HG02970 (cell line): ENCODE results near the gene LPAR6.
"Not testable (repeated sequence)": the region's sequence is repeated elsewhere in the genome, so short reads cannot be mapped to it uniquely, and the experiment has no call there.

ENCODE experiments used
- ATAC-seq: cut with Tn5 transposase; IDR thresholded peaks from one replicate; pipeline ENCODE4 v1.9.1; 2021; ENCODE audit warnings: mild to moderate bottlenecking, moderate library complexity, moderate number of reproducible peaks; ENCODE audit not compliant: unreplicated experiment, low FRiP score

LPAR6 gene, protein sequence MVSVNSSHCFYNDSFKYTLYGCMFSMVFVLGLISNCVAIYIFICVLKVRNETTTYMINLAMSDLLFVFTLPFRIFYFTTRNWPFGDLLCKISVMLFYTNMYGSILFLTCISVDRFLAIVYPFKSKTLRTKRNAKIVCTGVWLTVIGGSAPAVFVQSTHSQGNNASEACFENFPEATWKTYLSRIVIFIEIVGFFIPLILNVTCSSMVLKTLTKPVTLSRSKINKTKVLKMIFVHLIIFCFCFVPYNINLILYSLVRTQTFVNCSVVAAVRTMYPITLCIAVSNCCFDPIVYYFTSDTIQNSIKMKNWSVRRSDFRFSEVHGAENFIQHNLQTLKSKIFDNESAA

DNA sequence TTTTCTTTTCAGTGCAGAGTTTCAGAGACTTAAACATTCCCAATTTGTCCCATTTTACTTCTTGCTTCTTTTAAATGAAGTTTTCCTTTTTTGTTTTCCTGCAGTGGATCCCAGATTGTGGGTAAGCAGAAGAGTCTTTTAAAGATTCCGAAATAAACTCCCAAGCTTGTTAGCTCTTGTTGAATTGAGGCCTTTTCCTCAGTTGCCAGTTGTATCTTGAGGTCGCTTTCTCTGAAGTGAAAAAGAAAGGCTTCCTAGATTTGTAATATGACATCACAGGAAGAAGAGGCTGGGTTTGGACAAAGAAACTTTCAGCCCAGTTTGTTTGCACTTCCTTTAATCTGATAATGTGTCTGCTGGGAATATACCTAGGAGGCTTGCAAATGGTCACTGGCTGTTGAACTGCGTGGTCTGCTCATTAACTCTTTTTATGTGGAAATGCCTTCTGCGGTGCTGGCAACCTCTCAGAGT lies at the start of gene LPAR6:
LPAR6 (minus strand) TSS at position 233 of the 471 bp plus-strand sequence. CDS start 690 bp downstream, outside the sequence.
- no peak for ATAC-seq

DNA sequence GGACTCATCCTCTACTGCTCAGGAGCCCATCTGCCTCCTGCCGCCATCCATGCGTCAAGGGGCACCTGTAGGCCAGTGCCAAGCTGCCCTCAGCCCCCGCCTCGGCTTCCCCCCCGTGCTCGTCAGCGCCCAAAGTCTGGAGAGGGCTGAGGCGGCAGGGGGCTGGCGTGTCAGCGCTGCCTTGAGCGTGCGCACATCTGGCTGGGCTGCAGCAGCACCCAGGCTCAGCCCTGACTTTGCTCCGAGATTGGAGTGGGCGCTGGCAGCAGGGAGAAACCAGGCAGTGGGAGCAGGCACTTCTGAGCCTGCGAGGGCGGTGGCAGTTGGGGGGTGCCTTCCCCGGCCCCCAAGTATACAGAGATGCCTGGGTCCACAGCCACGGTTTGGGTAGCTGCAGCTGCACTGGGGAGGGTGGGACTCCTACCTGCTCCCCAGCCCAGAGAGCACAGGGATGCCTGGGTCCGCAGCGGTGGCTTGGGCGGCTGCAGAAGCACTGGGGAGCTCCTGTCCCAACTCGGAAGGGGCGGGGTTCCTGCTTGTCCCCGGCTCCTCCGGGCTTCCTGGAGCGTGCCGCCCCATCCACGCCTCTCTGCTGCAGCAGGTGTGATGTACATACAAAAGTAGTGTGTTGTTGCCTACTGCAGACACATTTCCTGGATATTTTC lies 44.8 kb upstream of the LPAR6 start:
- no peak for ATAC-seq

DNA sequence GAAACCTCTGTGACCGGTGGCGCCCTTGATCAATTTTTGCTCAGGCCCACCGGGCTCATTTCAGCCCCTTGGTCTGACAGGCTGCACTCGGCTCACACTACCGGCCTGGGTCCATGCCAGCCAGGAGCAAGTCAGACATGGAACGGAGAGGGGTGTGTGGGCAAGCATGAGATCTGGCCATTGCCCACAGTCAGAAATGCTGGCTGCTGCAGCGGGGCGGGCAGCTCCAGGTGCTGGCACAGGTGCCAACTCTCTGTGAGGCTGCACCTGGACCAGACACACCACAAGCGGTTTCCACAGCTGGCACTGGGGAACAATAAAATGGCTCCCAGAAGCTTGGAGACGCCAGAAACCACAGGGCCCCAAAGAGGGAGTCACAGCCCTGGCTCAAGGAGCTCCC lies 43.6 kb upstream of the LPAR6 start:
- no peak for ATAC-seq

DNA sequence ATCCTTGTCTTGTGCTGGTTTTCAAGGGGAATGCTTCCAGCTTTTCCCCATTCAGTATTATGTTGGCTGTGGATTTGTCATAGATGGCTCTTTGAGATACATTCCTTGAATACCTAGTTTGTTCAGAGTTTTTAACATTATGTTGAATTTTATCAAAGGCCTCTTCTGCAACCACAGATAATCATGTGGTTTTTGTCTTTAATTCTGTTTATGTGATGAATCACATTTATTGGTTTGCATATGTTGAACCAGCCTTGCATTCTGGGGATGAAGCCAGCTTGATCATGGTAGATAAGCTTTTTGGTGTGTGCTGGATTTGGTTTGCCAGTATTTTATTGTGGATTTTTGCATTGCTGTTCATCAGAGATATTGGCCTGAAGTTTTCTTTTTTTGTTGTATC lies 38.3 kb upstream of the LPAR6 start:
- ATAC-seq = not testable (repeated sequence)

DNA sequence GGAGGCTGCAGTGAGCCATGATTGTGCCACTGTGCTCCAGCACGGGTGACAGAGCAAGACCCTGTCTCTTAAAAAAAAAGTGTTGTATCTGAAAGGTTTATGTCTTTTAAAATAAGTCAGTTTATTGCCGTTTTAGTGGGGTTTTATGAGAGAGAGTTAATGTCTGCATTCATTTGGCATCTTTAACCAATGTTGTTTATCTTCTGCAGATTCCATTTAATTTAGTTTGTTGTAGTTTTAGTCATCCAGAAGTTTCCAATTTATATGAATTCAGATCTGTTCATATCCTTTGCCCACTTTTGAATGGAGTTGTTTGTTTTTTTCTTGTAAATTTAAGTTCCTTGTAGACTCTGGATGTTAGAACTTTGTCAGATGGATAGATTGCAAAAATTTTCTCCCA lies 36.7 kb upstream of the LPAR6 start:
- ATAC-seq = no peak

DNA sequence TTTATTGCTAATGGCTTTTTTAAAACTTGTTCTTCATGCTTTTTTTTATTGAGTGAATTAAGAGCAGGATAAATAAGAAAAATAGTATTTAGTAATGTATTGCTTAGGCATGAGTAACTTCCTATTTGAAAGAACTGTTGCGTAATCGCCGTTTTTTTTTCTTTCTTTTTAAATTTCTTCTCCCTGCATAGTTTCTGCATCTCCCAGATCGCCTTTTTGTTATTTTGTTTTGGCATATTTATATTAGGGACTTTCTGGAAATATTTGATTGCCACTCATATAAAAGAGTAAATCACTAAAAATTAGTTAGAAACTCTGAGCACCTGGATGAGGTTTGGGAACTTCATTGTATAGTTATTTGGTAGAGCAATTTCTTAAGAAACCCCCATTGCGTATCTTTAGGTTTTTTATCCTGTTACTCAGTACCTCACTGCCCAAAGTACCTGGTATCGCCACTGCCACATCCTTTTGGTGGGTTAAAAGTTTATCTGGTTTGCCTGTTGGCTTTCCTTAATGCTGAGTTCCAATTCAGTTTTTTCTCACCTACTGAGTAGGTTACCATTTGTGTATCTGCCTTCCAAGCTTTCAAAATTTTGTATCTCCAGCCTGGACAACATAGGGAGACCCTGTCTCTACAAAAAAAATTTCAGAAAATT lies 36.2 kb upstream of the LPAR6 start:
- ATAC-seq = no peak

DNA sequence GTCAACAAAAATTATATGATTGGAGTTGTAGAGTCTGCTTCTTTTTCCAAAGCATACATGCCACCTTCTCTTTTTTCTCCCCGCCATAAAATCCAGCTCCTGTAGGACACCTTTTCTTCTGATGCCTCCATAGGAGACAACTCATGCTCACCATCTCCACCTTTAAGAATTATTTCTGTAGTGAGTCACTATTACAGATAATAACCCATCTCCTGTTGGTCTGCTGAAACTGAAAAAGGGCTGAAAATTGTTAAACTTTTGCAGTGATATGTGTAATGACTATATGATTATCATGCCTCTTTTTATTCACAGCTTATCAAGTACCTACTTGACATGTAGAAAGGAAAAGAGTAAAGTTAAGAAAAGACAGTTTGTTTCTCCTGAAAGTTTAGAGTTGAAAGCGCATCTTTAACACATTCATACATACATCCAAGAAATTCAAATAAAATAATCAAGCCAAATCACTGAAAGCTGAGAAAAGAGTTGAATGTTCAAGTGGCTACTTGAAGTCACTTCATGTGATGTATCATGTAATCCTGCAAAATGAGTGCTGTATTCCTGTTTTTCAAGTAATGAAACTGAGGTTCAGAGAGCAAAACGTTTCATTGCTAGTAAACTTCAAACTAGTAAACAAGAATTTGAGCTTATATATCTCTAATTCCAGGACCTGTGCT lies 35.5 kb upstream of the LPAR6 start:
- ATAC-seq = no peak

DNA sequence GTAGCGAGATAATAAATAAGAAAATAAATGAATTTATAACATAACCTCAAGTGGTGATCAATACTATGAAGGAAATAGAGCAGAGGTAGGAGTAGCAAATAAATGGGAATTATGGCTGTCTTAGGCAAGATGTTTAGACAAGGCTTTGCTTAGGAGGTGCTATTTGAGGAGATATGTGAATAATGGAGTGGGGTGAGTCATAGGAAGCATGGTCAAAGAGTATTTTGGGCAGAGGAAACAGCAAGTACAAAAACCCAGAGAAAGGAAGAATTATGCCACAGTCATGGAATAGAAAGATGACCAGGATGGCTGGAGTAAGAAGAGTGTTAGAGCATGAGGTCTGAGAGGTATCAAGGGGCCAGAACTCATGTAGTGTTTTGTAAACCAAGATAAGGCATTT lies 33.6 kb upstream of the LPAR6 start:
- ATAC-seq = no peak

DNA sequence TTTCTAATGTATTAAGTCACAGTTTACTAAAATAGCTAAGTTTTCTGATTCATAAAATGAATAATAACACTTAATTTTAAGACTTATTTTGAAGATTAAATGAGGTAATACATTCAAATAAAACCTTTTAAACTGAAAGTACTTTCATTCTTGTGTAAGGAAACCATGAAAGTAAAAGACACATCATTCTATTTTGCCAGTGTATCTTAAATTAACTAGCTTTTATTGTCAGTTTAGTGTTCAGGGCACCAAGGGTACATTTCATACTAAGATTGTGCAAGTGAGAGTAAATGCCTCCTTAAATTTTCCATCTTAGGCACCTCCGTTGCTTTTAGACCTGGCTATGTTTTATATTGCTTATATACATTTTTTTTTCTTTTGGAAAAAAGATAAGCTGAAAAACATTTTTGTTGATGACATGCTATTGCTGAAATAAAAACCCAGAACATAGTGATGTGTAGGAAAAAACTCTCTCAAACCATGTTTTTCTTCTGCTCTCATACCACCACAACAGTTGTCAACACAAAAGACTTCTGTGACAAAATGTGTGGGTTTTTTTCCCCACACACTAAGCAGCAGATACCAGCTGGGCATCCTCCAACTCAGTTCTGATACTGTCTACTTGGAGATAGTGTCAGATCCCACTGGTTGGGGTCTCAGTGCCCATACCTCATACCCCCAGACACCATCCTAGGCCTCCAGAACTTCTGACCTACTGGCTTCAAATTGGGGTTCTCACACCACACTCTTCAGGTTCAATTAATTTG lies 30.7 kb upstream of the LPAR6 start:
- ATAC-seq = no peak

DNA sequence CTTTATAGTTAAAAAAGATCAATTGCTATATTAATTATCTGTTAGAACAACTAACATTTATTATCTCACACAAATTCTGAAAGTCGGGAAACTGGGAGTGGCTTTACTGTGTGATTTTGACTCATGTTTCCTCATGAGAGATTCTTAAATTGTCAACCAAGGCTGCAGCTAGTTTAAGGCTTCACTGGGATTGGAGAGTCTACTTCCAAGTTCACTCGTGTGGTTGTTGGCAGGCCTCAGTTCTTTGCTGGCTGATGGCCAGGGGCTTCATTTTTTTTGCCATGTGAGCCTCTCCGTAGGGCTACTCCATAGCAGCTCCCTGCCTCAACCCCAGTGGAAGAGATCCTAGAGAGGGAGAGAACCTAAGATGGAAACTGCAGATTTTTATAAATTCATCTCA lies 24.5 kb upstream of the LPAR6 start:
- ATAC-seq = no peak

DNA sequence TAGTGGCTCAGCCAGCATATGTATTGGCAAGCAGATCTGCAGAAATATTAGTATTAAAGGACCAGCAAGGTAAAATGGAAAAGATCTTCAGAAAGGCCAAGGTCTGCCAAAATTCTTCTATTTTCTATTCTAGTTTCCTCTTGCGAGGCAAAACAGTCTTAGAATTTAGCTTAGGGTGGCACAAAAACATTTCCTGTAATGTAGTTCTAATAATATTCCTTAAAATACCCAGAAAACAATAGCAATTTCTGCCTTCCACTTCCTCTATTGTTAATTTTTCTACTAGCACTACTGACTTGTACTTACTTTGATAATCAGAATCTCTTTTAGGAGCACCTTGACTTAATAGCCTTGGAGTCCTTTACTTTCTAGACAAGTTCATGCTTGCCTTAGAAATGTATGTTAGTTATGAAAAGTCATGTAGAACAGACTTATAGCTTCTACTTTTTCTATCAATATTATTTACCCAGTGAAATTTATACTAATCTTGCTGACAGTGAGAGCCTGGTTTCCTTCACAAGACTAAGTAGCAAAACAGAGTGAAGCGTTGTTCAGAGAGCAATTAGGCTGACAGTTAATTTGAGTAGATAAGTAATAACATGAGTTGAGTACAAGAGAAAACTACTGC lies 23.9 kb upstream of the LPAR6 start:
- no peak for ATAC-seq

DNA sequence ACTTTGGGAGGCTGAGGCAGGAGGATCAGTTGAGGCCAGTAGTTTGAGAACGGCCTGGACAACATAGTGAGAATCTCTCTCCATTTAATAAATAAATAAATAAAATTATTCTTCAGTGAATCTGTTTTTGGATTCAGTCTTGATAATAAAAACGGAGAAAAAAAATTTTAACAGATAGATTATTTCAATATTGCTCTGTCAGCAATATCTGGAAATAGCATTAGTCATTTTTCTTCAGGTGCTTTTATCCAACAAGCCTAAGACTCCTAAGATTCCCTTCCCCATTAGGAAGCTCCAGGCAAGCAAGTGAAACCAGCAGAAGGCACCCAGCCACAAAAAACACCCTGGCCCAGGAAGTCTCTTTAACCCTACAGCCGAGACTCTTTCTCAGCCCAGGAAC lies 21.3 kb upstream of the LPAR6 start:
- ATAC-seq = no peak

DNA sequence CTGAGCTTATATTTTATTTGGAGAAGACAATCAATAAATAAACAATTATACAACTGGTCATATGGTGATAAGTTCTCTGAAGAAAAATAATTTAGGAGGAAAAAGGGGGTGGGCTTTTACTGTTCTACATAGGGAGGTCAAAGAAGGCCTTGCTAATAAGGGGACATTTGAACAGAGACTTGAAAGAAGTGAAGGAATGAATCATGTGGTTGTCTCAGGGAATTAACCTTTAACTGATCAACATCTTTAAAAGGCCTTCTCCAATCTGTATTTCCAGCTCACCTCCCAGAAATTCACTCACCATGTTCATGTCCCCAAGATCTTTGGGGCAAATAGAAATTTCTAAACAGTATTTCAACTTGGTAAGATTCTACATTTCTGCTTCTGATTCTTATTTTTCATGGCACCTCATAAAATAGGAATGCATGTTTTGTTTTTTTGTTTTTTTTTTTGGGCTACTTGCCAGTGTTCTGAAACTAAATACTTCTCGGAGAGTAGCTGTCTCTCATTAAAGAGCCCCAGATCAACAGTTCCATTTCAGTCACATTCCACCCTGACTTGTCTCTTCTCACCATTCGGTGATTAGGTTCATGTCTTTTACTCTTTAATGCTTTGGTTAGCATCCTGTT lies 19.2 kb upstream of the LPAR6 start:
- ATAC-seq = no peak

DNA sequence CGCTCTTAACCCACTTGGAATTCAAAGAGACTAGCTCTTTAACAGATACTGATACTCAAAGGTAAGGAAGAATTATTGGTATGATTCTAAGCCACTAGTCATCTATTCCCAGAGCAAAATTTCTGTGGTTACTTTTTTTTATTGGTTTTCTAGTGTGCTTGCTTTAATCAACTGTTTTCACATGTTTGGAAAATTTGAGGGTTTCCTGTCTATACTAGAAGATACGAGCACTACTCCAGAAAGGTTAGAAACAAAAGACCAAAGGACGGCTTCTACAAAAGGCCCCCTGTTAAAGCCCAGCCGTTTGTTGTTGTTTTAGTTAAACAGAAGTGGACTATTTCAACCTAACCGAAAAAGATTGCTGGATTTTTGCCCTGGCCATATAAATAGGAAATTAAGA lies 18.5 kb upstream of the LPAR6 start:
- ATAC-seq = no peak

DNA sequence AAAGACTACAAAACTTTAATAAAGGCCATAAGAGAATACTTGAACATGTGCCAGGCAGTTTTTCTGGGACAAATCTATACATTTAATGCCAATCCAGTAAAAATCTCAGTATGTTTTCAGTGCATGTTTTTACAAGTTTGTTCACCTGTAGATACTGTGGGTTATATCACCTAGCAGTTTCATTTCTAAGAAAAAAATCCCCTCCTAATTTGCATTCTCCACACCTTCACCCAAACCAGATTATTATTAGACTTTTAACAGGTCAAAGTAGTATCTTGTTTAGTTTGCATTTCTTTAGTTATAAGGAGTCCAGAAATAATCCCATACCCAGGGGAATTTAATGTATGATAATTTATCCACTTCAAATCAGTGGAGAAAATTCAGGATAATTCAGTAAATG lies 17.0 kb upstream of the LPAR6 start:
- no peak for ATAC-seq

DNA sequence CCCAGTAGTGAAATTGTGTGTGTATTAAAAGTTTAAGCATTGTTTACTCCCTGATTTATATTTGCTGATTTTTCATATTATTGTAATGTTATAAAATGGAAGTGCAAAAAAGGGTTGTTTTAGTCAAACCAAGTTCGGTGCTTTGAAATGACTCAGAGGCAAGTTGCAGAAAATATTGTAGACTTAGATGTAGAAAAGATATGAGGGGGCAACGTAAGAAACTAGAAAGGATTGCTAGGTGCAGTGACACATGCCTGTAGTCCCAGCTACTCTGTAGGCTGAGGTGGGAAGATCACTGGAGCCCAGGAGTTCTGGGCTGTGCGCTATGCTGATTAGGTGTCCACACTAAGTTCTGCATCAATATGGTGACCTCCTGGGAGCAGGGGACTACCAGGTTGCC lies 16.1 kb upstream of the LPAR6 start:
- ATAC-seq = no peak

DNA sequence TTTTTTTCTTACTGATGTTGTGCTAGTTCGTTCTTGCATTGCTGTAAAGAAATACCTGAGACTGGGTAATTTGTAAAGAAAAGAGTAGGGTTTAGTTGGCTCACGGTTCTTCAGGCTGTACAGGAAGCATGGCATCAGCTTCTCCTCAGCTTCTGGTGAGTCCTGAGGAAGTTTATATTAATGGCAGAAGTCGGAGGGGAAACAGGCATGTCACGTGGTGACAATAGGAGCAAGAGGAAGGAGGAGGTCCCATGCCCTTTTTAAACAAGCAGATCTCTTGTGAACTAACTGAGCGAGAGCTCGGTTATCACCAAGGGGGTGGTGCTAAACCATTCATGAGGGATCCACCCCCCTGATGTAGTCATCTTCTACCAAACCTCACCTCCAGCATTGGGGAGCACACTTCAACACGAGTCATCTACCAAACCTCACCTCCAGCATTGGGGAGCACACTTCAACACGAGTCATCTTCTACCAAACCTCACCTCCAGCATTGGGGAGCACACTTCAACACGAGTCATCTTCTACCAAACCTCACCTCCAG lies 13.9 kb upstream of the LPAR6 start:
- ATAC-seq = not testable (repeated sequence)

DNA sequence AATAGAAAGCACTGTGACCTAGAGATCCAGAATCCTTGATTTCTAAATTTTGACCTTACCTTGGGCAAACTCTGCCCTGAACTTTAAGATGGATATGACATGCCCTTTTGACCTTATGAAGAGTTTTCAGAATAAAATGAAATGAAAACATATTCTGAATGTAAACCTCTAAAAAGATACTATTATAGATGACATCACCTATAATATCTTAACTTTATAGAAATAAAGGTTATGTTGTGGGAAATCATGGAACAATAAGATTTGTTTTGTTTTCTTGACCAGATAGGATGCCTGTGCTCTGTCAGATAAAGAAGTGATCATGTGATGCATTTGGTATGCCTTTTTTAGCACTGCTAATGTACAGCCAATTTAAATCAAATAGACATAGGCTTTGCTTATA lies 13.1 kb upstream of the LPAR6 start:
- no peak for ATAC-seq

DNA sequence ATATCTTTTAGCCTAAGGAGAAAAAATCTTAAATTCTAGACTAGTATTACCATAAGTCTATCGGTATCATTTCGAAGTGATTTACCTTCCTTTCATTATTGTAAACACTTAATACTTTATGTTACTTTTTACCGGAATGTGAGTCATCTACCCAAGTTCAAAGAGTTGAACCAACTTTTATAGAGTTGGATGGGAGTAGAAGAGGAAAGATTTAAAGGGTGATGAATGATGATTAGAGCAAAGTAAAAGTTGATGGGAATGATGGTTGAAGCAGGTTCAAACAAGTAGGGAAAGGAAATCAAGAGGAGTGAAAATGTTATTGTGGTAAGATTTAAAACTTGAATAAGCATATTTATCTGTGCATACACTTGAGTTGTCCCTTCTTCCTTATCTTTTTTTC lies 11.3 kb upstream of the LPAR6 start:
- no peak for ATAC-seq
